Esophagus squamous epithelium (tissue), 4 donors: ENCODE data around the gene PDZRN4.

ENCODE experiments used
- CTCF ChIP-seq, 6 experiments: fragments of 450-650 bp in 4 of 6; fragments of 200-600 bp in 2 of 6; sonication (generic) in 2 of 6; IDR thresholded peaks; one replicate each; pipeline ENCODE4 v1.5.1; 2016 to 2019; ENCODE audit warnings: antibody characterized with exemption in 6 of 6, mild to moderate bottlenecking in 4 of 6, moderate library complexity in 4 of 6
- POLR2A ChIP-seq, 4 donors: fragments of 450-650 bp; IDR thresholded peaks; one replicate each; pipeline ENCODE4 v1.6.1; 2017; ENCODE audit warnings: antibody characterized with exemption in 4 of 4, mild to moderate bottlenecking in 4 of 4, moderate library complexity in 3 of 4

DNA sequence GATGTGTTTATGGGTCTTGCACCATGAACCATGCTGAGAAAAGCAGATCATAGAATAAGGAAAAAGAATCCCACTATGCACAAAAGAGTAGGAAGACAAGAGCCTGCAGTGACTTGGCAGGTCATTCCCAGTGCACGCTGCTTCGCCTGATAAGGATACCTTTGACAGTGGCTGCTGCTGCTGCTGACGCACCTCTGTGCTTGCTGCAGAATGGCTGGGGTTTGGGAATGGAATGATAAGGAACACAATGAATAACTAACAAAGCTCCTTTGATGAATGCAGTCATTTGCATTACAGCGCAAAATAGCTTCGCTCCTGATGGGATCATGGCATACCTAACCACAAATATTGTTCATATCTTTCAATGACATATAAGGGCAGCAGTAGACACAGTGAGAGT, 278.7 kb downstream of the PDZRN4 start:
- TF ChIP-seq CTCF (IDR thresholded peaks at IDR 0.05) (no peak), POLR2A (IDR thresholded peaks at IDR 0.05) (no peak)
